ENCODE data around the gene HADHA.
"Not testable (repeated sequence)": the region's sequence is repeated elsewhere in the genome, so short reads cannot be mapped to it uniquely, and the experiment has no call there.

Gene HADHA

GRCh38 chr2:26244309-26245230 lies at the start of gene HADHA, which contains the start of gene HADHB:
HADHA (minus strand) TSS chr2:26244632; CDS start chr2:26244596, 36 bp downstream.
HADHB (plus strand) TSS chr2:26244939; CDS start chr2:26254255, 9,316 bp downstream.
- DNase-seq = peak; percentile 76 to 81

- no peak for DNase-seq
These were observed 48.2 kb upstream of the HADHA start for GRCh38 chr2:26292646-26293045.

DNA sequence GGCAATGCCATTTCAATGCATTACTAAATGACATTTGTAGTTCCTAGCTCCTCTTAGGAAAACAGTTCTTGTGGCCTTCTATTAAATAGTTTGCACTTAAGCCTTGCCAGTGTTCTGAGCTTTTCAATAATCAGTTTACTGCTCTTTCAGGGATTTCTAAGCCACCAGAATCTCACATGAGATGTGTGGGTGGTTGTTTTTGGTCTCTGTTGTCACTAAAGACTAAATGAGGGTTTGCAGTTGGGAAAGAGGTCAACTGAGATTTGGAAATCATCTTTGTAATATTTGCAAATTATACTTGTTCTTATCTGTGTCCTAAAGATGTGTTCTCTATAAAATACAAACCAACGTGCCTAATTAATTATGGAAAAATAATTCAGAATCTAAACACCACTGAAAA lies 45.6 kb upstream of the HADHA start:
- no peak for DNase-seq

- no peak for DNase-seq
These were observed 41.5 kb upstream of the HADHA start for GRCh38 chr2:26285931-26286330.

DNA sequence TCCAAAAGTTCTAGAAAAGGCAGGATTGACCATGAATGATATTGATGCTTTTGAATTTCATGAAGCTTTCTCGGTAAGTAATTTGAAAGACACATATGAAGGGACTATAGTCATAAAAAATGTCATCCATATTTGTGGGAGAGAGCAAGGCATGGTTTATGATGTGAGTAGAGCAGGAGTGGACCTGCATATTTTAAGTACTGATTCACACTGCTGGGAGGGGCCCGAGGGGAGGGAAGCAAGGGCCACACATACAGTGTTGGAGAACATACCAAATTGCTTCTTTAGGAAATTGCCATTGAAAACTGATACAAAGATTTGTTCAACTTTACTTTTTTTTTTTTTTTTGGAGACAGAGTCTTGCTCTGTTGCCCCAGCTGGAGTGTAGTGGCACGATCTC lies 39.7 kb upstream of the HADHA start:
- no peak for DNase-seq

DNA sequence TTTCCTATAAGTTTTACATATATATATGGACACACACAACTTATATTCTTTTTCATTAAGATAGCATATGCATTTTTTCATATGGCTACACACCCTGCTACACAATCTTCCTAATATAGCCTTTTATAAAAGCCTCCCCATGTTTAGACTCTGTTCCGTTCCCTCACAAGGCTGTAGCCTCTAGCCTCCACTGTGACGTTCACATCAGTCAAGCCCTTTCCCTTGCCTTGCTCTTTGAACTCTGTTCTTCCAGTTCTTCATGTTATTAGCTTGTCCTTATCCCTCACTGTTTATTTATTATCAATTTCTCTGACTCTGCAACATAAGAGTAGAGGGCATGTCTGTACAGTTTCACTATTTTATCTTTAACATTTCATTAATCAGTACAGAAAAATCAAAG lies 39.2 kb upstream of the HADHA start:
- DNase-seq = no peak

DNA sequence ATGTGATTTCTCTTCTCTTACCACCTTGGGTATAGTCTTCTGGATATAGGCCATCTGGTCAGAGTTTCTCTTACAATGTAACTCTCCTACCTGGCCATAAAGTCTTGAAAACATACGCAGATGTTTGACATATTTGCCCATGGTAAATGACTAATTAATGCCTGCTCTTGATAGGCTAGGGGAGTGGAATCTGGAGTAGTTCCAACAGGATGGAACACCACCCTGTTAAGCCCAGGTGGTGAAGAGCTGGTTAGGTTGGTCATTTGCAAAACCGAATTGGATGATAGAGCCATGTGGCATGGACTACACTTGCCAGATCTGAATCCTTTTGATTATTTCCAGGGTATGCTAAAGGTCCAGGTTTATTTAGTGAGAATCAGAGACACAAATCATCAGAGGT lies 36.8 kb upstream of the HADHA start:
- DNase-seq = no peak

- no peak for DNase-seq
These were observed 35.5 kb upstream of the HADHA start for GRCh38 chr2:26279886-26280285.

- DNase-seq = no peak
These were observed 32.2 kb upstream of the HADHA start for GRCh38 chr2:26276484-26277227.

GRCh38 chr2:26274058-26274613 lies 29.7 kb upstream of the HADHA start:
- DNase-seq = no peak

GRCh38 chr2:26273501-26273900 lies 29.1 kb upstream of the HADHA start:
- DNase-seq = no peak

DNA sequence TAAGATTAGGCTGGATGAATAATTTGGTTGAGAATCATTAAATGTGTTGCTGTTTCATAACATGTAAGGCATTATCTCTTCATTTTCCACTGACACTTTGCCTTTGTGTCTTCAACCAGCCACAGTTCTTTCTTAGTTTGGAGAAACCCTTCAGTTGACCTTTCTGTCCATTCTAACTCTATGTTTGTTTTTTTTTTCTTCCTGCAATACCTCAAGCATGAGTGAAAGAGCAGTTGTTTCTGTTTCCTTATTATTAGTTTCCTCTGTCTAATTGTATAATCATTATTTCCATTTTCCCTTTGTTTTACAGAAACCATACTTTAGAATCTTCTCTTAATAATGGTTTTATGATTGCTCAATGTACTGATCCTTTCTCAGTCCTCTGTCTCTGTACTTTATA lies 25.9 kb upstream of the HADHA start:
- DNase-seq = no peak

DNA sequence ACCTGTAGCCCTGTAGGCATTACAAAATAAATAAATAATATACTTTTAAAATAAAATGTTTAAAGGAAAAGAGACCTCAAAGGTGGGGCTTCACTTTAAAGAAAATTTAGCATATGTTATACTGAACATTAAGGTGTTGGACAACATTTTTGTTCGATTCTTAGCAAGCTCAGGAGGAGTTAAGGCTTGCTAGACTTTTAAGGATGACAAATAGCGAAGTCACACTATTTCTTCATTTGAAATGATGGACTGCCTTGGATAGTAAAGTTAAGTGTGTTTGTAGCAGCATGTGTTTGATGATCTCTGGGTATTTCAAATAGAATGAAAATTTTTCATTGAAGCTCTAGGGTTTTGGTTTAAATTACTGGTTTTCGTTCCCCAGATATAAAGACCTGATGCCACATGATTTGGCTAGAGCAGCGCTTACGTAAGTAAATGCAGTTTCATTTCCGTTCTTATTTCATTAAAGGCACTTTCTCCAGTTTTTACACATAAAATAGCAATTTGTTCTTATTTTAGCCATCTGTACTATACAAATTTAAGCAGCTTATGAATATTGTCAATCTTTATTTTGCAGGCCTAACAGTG lies 25.2 kb upstream of the HADHA start:
- DNase-seq = no peak

GRCh38 chr2:26268670-26269385 lies 24.4 kb upstream of the HADHA start:
- DNase-seq = not testable (repeated sequence)

DNA sequence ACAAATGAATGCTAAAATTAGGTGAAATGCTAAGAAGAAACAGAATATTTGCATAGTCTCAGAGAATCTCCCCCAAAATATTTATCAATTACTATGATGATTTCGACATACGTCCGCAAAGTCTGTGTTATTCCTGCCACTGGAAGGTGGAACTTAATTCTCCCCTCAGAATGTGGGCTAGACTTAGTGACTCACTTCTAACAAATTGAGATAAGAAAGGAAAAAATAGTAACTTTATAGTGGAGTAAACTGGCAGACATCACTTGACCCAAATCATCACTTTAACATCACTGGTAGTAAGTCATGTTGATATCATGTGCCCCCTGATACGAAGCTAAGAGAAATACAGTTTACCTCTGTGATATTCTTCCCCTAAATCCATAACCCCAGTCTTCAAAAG lies 23.8 kb upstream of the HADHA start:
- no peak for DNase-seq

DNA sequence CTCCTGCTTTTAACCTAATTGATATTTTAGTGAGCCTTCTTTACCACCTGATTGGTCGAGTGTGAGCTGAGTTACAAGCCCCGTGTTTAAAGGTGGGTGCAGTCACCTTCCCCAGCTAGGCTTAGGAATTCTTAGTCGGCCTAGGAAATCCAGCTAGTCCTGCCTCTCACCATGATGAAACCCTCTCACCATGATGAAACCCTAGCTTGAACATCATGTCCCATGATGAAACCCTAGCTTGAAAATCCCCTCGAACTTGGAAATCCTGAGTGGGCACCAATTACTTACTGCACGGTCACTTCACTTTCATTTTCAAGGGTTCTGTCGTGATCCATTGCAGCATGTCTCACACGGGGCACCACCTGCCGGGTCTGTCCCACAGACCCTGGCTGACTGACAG lies 14.4 kb upstream of the HADHA start:
- not testable (repeated sequence) for DNase-seq

DNA sequence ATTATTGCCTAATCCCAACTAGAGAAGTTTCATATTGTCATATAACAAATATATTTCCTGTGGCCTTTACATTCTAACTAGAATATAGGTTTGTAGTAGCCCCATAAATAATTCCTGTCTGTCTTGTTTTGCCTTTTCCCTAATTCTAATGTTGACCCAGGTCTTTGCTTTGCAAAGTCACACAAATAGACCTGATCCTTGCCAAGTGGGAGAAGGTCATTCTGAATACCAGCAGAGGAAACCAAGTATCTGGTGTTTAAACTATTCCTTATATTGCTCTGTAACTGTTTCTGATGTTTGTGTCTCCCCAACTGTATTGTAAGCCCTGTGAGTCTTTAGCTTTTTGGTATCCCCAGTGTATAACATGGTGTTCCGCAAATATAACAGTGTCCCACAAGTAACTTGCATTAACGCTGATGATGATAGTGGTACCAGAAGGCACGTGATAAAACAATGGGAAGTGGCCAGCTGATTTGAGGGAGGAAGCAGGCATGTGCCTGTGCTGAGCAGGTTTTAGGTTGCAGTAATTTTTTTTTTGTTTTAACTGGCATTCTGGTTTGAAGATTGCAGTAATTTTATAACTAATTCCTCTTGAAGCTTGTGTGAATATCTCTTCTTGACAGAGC lies 11.4 kb upstream of the HADHA start:
- no peak for DNase-seq

DNA sequence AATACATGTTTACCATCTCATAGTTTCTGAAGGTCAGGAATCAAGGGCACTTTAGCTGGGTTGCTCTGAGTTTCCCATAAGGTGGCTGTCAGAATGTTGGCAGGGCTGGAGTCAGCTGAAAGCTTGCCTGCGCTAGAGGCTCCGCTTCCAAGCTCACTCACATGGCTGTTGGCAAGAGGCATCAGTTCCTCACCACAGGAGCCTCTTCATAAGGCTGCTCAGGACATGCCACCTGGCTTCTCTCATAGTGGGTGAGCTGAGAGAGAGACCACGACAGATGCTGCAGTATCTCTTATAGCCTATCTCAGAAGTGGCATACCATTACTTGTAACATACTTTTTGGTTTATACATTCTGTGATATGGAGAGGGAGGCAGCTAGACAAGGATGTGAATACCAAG lies 7.5 kb upstream of the HADHA start:
- no peak for DNase-seq

DNA sequence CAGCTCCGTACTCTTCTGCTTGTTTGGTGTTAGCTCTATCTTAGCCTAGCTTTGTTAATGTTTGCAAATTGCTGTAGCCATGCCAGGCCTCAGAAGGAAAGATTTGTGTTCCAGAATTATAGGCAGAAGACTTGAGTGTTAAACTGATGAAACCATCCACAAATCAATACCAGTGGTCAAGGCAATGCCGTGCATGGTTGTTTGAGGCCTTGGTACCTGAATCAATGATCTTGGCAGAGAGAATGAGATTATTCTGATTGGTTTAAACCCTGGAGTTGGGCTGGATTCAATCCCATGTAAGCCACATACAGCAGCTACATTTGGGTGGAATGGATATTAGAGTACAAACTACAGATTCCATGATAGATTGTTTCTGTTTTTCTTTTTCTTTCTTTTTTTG lies 5.2 kb upstream of the HADHA start:
- no peak for DNase-seq

DNA sequence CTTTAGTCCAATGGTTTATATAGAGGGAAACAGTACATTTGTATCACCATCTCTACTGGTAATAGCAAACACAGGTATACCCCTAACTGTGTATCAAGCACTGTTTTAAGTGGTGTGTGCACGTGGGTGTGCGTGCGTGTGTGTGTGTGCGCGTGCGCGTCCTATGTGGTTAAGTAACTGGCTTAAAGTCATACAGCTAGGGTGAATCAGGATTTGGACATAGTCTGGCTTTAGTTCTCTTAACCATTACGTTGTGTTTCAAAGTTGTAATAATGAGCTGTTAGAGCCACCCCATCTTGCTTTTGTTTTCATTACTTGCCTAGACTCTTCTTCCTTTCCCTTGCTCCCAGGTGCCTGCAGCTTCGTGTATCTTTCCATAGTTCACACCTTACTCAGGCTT lies 2.4 kb upstream of the HADHA start:
- peak in 1 of 2 experiments; percentile 3 for DNase-seq

GRCh38 chr2:26245810-26246209 lies 1.4 kb upstream of the HADHA start:
- no peak for DNase-seq

GRCh38 chr2:26245231-26245732 lies 850 bp upstream of the HADHA start:
- peak; percentile 54 to 62 for DNase-seq
